WTC11 (cell line): ENCODE data around the gene IFNL2. TPM values are rescaled to one million over a fixed set of nuclear protein-coding genes. Genes with fewer than 3 reads are reported as not detected.
"Not testable (repeated sequence)": the region's sequence is repeated elsewhere in the genome, so short reads cannot be mapped to it uniquely, and the experiment has no call there.

Experiments
- ATAC-seq: fragments of 200-7000 bp; cut with Tn5 transposase; 2 replicates; pipeline ENCODE4 v1.10.0; 2021; ENCODE audit warnings: mild to moderate bottlenecking, moderate library complexity
- Bru-seq: library from RNA; stranded (reverse); fragments of 400-500 nt; gene quantifications from one replicate; lab custom pipeline; 2021; lab: Mats Ljungman, UMichigan
- CTCF ChIA-PET: fragments of 300-600 bp; sonication (Branson Sonifier 250); formaldehyde crosslinking; loops from one replicate; lab custom pipeline; 2021; ENCODE audit warnings: antibody characterized with exemption; lab: Charles Lee
- POLR2A ChIA-PET: fragments of 350-600 bp; sonication (Branson Sonifier 250); formaldehyde crosslinking; loops from one replicate; lab custom pipeline; 2021; ENCODE audit warnings: antibody characterized with exemption; lab: Charles Lee
- DNase-seq: peaks from one replicate; pipeline ENCODE4 v3.0.0; 2021; ENCODE audit warnings: low spot score
- H3K27ac Mint-ChIP-seq: 2 replicates; pipeline ENCODE4 v1.8.0; 2021; ENCODE audit warnings: mixed read lengths
- H3K27me3 Mint-ChIP-seq: 2 replicates; pipeline ENCODE4 v1.8.0; 2021; ENCODE audit warnings: low read depth, mild to moderate bottlenecking, moderate library complexity, mixed read lengths
- H3K36me3 Mint-ChIP-seq: 2 replicates; pipeline ENCODE4 v1.8.0; 2021; ENCODE audit warnings: mixed read lengths
- H3K4me1 Mint-ChIP-seq: 2 replicates; pipeline ENCODE4 v1.8.0; 2022; ENCODE audit warnings: mixed read lengths
- H3K4me3 Mint-ChIP-seq: 2 replicates; pipeline ENCODE4 v1.8.0; 2021; ENCODE audit warnings: mild to moderate bottlenecking, moderate library complexity, mixed read lengths
- H3K9me3 Mint-ChIP-seq: 2 replicates; pipeline ENCODE4 v1.8.0; 2021; ENCODE audit warnings: mixed read lengths
- ATF3 ChIP-seq: sonication (generic); formaldehyde crosslinking; conservative IDR thresholded peaks from 2 replicates; pipeline ENCODE4 v1.8.1; 2022; ENCODE audit warnings: mild to moderate bottlenecking, missing genetic modification reagents
- CDX4 ChIP-seq: fragments of 250-450 bp; sonication (Bioruptor Pico); IDR thresholded peaks from 2 replicates; pipeline ENCODE4 v1.9.0; 2021; ENCODE audit warnings: moderate library complexity, mild to moderate bottlenecking, inconsistent platforms, borderline replicate concordance
- CREM ChIP-seq: sonication (generic); formaldehyde crosslinking; IDR thresholded peaks from 2 replicates; pipeline ENCODE4 v1.8.1; 2022; ENCODE audit warnings: mild to moderate bottlenecking, missing genetic modification reagents, moderate library complexity
- ERG ChIP-seq: fragments of 250-450 bp; sonication (Bioruptor Pico); IDR thresholded peaks from 2 replicates; pipeline ENCODE4 v1.8.0; 2021; ENCODE audit warnings: mild to moderate bottlenecking
- ESRRA ChIP-seq: sonication (generic); formaldehyde crosslinking; IDR thresholded peaks from 2 replicates; pipeline ENCODE4 v1.8.1; 2022; ENCODE audit warnings: mild to moderate bottlenecking, missing genetic modification reagents, borderline replicate concordance
- GABPB1 ChIP-seq: sonication (generic); formaldehyde crosslinking; IDR thresholded peaks from 2 replicates; pipeline ENCODE4 v1.8.1; 2023; ENCODE audit warnings: mild to moderate bottlenecking, missing genetic modification reagents
- HMGA2 ChIP-seq: fragments of 250-450 bp; sonication (Bioruptor Pico); IDR thresholded peaks from 2 replicates; pipeline ENCODE4 v1.4.0; 2021; ENCODE audit warnings: mild to moderate bottlenecking, moderate library complexity
- NR1H2 ChIP-seq: sonication (generic); formaldehyde crosslinking; IDR thresholded peaks from 2 replicates; pipeline ENCODE4 v1.9.0; 2021; ENCODE audit warnings: mild to moderate bottlenecking, moderate library complexity, missing genetic modification reagents
- NR3C1 ChIP-seq: sonication (generic); formaldehyde crosslinking; conservative IDR thresholded peaks from 2 replicates; pipeline ENCODE4 v1.8.1; 2023; ENCODE audit warnings: low read depth, mild to moderate bottlenecking, missing genetic modification reagents
- OVOL2 ChIP-seq: fragments of 250-450 bp; sonication (Bioruptor Pico); IDR thresholded peaks from 2 replicates; pipeline ENCODE4 v1.9.0; 2021; ENCODE audit warnings: mild to moderate bottlenecking, borderline replicate concordance
- RELA ChIP-seq: sonication (generic); formaldehyde crosslinking; IDR thresholded peaks from 2 replicates; pipeline ENCODE4 v1.8.1; 2022; ENCODE audit warnings: missing genetic modification reagents, mild to moderate bottlenecking, borderline replicate concordance
- STAT6 ChIP-seq: sonication (generic); formaldehyde crosslinking; conservative IDR thresholded peaks from 2 replicates; pipeline ENCODE4 v1.8.1; 2023; ENCODE audit warnings: mild to moderate bottlenecking, low read depth, missing genetic modification reagents, moderate library complexity
- ZBTB43 ChIP-seq: sonication (generic); formaldehyde crosslinking; IDR thresholded peaks from 2 replicates; pipeline ENCODE4 v1.8.1; 2023; ENCODE audit warnings: mild to moderate bottlenecking, missing genetic modification reagents
- ZMAT4 ChIP-seq: fragments of 250-450 bp; sonication (Bioruptor Pico); IDR thresholded peaks from 2 replicates; pipeline ENCODE4 v1.9.0; 2021; ENCODE audit warnings: mild to moderate bottlenecking
- ZNF416 ChIP-seq: fragments of 250-450 bp; sonication (Bioruptor Pico); IDR thresholded peaks from 2 replicates; pipeline ENCODE4 v1.9.0; 2021; ENCODE audit warnings: mild to moderate bottlenecking, inconsistent platforms
- long read RNA-seq, 3 experiments: library from RNA in 1 of 3; library from capped mRNA in 1 of 3; library from polyadenylated mRNA in 1 of 3; unstranded in 2 of 3; stranded (forward) in 1 of 3; transcript quantifications; one replicate each; pipeline ENCODE4 v2.0.0, GENCODE V29; 2021
- total RNA-seq: library from RNA; stranded (reverse); gene quantifications from 3 replicates; pipeline ENCODE4 v1.2.3, GENCODE V29; 2021

IFNL2 gene
- total RNA-seq (not detected in 3 replicates), Bru-seq, nascent RNA (not detected)
- long read RNA-seq, experiment 1: 0 reads
- long read RNA-seq, experiment 2: 0 reads
- long read RNA-seq, experiment 3: 0 reads

- H3K36me3 Mint-ChIP-seq, CTCF ChIA-PET, H3K27ac Mint-ChIP-seq, H3K4me3 Mint-ChIP-seq, H3K4me1 Mint-ChIP-seq, DNase-seq, POLR2A ChIA-PET, H3K9me3 Mint-ChIP-seq: not testable (repeated sequence)
- peak; percentile 73 for ATAC-seq
- H3K27me3 Mint-ChIP-seq: peaks cover 74% of the 10 kb centered on the region
Observed at GRCh38 chr19:39268085-39268484, at the start of gene IFNL2. IFNL2 (plus strand) TSS chr19:39268396; CDS start chr19:39268569, 173 bp downstream.

- POLR2A ChIA-PET, DNase-seq, H3K4me3 Mint-ChIP-seq, H3K27ac Mint-ChIP-seq, ATAC-seq, H3K36me3 Mint-ChIP-seq, H3K4me1 Mint-ChIP-seq: not testable (repeated sequence)
- Mint-ChIP-seq H3K27me3 (peaks cover 52% of the 10 kb centered on the region), H3K9me3 (peaks cover 19% of the 10 kb centered on the region)
- CTCF ChIA-PET: interaction anchor here (0.9 kb wide), 1 partner anchor 123 kb away, joined by 7 read pairs; the partner anchor contains the start of gene SAMD4B
Observed at GRCh38 chr19:39219108-39219507, 49.1 kb upstream of the IFNL2 start.

GRCh38 chr19:39223703-39224279, 44.4 kb upstream of the IFNL2 start:
- TF ChIP-seq NR3C1: no peak
- TF ChIP-seq STAT6: no peak
- no peak for TF ChIP-seq OVOL2 (CRISPR knock-in tag)
- no peak for TF ChIP-seq ESRRA
- no peak for TF ChIP-seq ZMAT4 (CRISPR knock-in tag)
- no peak for TF ChIP-seq ZNF416 (CRISPR knock-in tag)
- TF ChIP-seq GABPB1 (CRISPR knock-in tag): no peak
- no peak for TF ChIP-seq CDX4
- TF ChIP-seq CREM (CRISPR knock-in tag): no peak
- no peak for TF ChIP-seq NR1H2 (CRISPR knock-in tag)
- no peak for TF ChIP-seq ATF3 (CRISPR knock-in tag)
- TF ChIP-seq RELA (CRISPR knock-in tag): no peak
- TF ChIP-seq ZBTB43 (CRISPR knock-in tag): no peak
- no peak for TF ChIP-seq ERG (CRISPR knock-in tag)
- no peak for TF ChIP-seq HMGA2 (CRISPR knock-in tag)
- Mint-ChIP-seq H3K27me3 (peaks cover 45% of the 10 kb centered on the region), H3K27ac (no peak overlapping the region), H3K4me3 (no peak overlapping the region), H3K9me3 (no peaks in the 10 kb centered on the region), H3K4me1 (no peaks in the 10 kb centered on the region), H3K36me3 (no peaks in the 10 kb centered on the region)
- peak; percentile 68 for ATAC-seq
- ChIA-PET CTCF (interaction anchor here (0.7 to 1.0 kb wide), 8 partner anchors 9 to 171 kb away, joined by 3 to 6 read pairs (median 4); partner anchors contain the start of gene SYCN), POLR2A (no interaction called here)
- DNase-seq: peak; percentile 67
